ENCODE data around the gene RBL1.
"Not testable (repeated sequence)": the region's sequence is repeated elsewhere in the genome, so short reads cannot be mapped to it uniquely, and the experiment has no call there.

RBL1 gene

DNA sequence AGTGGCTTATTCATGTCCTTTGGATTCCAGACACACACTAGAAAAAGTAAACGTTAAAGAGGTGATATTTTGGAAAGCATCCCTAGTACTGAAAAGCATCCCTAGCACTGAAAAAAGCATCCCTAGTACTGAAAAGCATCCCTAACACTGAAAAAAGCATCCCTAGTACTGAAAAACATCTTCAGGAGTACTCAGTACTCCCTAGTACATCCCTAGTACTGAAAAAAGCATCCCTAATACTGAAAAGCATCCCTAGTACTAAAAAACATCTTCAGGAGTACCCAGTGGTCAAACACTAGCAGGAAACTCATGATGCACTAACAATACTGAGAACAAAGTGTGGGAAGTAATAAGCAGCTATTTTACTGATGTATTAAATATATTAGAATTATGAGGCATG, 98.7 kb downstream of the RBL1 start:
- no peak for DNase-seq (ENCODE audit: low read depth)

- not testable (repeated sequence) for DNase-seq (ENCODE audit: low read depth)
These were observed 101.6 kb downstream of the RBL1 start for GRCh38 chr20:36994221-36994620.

GRCh38 chr20:36992802-36993334, 102.9 kb downstream of the RBL1 start:
- no peak for DNase-seq (ENCODE audit: low read depth)

DNA sequence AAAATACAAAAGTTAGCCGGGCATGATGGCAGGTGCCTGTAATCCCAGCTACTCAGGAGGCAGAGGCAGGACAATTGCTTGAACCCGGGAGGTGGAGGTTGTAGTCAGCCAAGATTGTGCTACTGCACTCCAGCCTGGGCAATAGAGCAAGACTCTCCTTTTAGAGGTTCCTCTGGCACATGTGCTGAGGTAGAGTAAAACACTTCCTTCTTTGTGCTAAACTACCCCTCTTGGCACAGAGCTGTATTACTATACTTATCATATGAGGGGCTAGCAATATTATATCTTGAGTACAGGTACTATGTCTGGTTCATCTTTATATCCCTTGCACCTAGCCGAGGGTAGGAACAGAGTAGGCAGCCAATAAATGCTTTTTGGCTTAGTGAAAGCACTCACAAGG, 104.1 kb downstream of the RBL1 start:
- DNase-seq (ENCODE audit: low read depth) = no peak

- no peak for DNase-seq (ENCODE audit: low read depth)
These were observed 106.0 kb downstream of the RBL1 start for GRCh38 chr20:36989797-36990196.

- no peak for DNase-seq (ENCODE audit: low read depth)
These were observed 107.3 kb downstream of the RBL1 start for GRCh38 chr20:36988494-36988966.

- DNase-seq (ENCODE audit: low read depth) = no peak
These were observed 111.5 kb downstream of the RBL1 start for GRCh38 chr20:36984257-36984638.

GRCh38 chr20:36975099-36975818, 120.5 kb downstream of the RBL1 start:
- DNase-seq (ENCODE audit: low read depth) = no peak

DNA sequence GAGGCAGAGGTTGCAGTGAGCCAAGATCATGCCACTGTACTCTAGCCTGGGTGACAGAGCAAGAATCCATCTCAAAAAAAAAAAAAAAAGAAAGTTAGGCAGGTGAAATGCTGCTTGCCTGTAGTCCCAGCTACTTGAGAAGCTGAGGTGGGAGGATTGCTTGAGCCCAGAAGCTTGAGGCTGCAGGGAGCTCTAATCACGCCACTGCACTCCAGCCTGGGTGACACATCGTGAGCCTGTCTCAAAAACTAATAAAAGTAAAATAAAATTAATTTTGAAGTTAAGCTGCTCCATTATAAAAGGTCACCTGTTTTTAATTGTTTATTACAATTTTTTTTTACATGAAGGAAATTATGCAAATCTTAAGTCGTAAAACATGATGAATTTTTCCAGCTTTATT, 121.1 kb downstream of the RBL1 start:
- DNase-seq (ENCODE audit: low read depth) = no peak

GRCh38 chr20:36971103-36971502, 124.7 kb downstream of the RBL1 start:
- no peak for DNase-seq (ENCODE audit: low read depth)

GRCh38 chr20:36969478-36970186, 126.2 kb downstream of the RBL1 start:
- DNase-seq (ENCODE audit: low read depth) = no peak

DNA sequence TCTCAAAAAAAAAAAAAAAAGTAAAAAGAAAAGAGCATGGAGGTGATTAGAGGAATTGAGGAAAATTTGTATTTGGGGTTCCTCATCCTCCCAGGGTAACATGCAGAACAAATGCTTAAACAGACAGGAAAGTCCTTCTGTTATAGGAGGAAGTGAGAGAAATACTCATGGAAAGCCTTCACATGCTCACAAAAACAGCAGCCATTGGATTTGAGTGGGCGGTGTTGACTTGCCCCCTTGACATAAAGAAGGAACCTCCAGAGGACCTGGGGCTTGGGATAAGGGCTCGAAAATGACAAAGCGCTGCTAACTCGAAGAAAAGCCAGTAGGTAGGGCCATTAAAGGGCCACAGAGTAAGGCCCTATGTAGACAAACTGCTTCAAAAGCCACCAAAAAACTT, 126.7 kb downstream of the RBL1 start:
- DNase-seq (ENCODE audit: low read depth) = no peak

DNA sequence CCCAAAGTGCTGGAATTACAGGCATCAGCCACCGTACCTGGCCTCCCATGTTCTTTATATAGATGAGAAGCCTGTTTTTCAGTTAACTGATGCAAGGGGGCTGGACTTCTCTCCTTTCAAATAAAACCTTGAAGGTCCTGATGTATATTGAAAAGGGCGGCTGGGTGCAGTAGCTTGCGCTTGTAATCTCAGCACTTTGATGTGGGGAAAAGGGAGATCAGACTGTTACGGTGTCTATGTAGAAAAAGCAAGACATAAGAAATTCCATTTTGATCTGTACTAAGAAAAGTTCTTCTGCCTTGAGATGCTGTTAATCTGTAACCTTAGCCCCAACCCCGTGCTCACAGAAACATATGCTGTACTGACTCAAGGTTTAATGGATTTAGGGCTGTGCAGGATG, 128.2 kb downstream of the RBL1 start:
- no peak for DNase-seq (ENCODE audit: low read depth)

DNA sequence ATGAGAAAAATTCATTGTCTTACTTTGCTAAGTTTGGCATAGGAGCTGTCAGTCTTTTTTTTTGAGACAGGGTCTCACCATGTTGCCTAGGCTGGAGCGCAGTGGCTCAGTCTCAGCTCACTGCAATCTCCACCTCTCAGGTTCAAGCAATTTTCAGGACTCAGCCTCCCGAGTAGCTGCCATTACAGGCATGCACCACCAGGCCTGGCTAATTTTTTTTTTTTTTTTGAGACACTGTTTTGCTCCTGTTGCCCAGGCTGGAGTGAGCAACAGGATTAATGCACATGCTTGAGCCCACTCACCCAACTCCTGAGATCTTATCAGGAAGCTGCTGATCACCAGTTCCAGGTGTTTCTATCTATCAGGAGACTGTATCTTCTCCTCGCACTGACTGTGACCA, 128.8 kb downstream of the RBL1 start:
- not testable (repeated sequence) for DNase-seq (ENCODE audit: low read depth)

- not testable (repeated sequence) for DNase-seq (ENCODE audit: low read depth)
These were observed 133.3 kb downstream of the RBL1 start for GRCh38 chr20:36962354-36962941.

DNA sequence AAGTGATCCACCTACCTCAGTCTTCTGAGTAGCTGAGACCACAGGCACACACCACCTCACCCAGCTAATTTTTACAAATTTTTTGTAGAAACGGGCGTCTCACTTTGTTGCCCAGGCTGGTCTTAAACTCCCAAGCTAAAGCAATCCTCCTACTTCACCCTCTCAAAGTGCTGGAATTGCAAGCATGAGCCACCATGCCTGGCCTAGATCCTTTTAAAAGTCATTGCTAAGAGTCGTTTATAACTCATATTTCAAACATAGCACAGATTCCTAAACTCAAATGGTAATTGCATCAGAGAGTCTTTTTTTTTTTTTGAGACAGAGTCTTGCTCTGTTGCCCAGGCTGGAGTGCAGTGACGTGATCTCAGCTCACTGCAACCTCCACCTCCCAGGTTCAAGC, 136.6 kb downstream of the RBL1 start:
- no peak for DNase-seq (ENCODE audit: low read depth)

DNA sequence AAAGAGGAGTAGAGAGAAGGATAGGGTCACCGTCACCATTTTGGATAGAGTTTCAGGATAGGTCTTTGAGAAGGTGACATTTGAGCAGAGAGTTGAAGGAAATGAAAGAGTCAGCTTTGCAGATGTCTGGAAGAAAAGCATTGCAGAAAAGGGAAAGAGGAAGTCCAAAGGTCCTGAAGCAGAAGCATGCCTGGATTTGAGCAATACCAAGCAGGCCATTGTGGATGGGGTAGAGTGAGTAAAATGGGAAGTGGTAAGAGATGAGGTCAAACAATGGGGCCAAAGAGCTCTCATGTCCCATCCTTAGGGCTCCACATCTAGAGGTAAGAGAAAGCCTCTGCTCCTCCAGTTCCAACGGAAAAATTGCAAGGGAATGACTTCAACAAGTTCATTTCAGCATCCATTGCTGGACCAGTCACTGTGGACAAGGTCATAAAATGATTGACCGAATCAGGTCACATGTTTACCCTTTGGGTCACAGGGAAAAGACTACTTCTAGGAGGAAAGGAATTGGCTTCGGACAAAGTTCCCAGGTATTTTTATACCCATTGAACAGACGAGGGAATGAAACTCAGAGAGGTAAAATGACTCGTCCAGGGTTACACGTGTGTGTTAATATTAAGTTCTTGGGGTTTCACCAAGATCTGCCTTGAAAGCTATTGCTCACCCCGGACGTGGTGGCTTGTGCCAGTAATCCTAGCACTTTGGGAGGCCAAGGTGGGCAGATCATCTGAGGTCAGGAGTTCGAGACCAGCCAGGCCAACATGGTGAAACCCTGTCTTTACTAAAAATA, 137.7 kb downstream of the RBL1 start:
- no peak for DNase-seq (ENCODE audit: low read depth)

DNA sequence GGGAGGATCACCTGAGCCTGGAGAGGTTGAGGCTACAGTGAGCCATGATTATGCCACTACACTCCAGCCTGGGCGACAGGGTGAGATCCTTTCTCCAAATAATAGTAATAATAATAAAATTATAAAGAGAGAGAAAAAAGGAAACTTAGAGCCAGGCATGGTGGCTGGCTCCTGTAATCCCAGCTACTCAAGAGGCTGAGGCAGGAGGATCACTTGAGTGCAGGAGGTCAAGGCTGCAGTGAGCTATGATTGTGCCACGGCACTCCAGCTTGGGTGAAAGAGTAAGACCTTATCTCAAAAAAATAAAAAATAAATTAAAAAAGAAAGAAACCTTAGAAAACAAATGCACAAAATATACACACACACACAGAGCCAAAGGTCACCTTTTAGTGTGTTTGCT, 139.1 kb downstream of the RBL1 start:
- no peak for DNase-seq (ENCODE audit: low read depth)

DNA sequence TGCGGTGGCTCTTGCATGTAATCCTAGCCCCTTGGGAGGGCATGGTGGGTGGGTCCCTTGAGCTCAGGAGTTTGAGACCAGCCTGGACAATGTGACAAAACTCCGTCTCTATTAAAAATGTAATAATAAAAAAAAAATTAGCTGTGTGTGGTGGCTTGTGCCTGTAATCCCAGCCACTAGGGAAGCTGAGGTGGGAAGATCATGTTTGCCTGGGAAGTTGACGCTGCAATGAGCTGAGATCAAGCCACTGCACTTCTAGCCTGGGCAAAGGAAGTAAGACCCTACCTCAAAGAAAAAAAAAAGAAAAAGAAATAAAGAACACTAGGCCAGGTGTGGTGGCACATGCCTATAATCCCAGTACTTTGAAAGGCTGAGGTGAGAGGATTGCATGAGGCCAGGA, 139.8 kb downstream of the RBL1 start:
- no peak for DNase-seq (ENCODE audit: low read depth)

DNA sequence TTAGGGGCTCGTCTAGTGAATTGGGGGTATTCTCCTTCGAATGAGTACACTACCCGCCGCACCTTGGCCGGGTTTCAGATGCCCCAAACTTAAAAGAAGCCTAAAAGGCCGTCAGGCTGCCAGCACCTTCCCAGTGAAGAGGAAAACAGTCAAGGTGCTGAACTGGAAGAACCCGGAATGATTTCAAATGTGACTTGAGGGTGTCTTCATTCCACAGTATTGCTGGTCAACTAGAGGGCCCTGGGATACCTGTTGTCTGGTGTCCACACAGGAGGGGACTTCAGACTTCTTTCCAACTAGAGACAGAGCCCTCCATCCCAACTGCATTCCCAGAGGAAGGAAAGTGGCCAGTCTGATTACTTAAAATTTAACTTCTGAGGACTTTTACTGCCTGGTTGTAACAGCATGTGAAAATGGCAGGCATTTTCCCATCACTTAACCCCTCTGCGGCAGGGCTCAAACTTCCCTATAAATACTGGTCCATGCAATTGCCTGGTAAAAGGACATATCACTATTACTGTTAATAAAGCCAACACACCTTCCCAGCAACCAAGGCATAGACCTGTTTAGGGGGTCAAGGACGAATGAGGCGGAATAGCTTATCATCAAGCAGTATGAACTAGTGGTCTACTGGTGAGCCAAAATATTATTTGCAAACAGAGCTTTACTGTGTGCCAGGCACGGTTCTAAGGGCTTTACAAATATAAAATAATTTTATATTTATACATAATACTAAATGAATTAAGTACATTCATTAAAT, 143.6 kb downstream of the RBL1 start:
- DNase-seq (ENCODE audit: low read depth) = no peak

GRCh38 chr20:36951198-36951978, 144.4 kb downstream of the RBL1 start, which contains the start of gene SAMHD1:
SAMHD1 (minus strand) TSS chr20:36951708; CDS start chr20:36951643, 65 bp downstream.
- peak; percentile 88 for DNase-seq (ENCODE audit: low read depth)
